Measurements from ENCODE around the gene KCNIP4.

- TF ChIP-seq EZH2phosphoT487 (IDR thresholded peaks at IDR 0.05; ENCODE audit: insufficient read depth, low read depth) (no peak), EZH2 (IDR thresholded peaks at IDR 0.05; ENCODE audit: insufficient read depth, poor library complexity, severe bottlenecking) (no peak)
Observed at GRCh38 chr4:20840648-20841190, 1107.9 kb downstream of the KCNIP4 start.

Measured in GM23248 (cell line).